ENCODE results near the gene AANAT. TPM values are rescaled to one million over a fixed set of nuclear protein-coding genes. Genes with fewer than 3 reads are reported as not detected.
A peak's percentile ranks its signal among the peaks of the same experiment; 100 is the strongest.
"Not testable (repeated sequence)": the region's sequence is repeated elsewhere in the genome, so short reads cannot be mapped to it uniquely, and the experiment has no call there.

Gene AANAT
- total RNA-seq, 1 donor from 2014 or later = not detected

DNA sequence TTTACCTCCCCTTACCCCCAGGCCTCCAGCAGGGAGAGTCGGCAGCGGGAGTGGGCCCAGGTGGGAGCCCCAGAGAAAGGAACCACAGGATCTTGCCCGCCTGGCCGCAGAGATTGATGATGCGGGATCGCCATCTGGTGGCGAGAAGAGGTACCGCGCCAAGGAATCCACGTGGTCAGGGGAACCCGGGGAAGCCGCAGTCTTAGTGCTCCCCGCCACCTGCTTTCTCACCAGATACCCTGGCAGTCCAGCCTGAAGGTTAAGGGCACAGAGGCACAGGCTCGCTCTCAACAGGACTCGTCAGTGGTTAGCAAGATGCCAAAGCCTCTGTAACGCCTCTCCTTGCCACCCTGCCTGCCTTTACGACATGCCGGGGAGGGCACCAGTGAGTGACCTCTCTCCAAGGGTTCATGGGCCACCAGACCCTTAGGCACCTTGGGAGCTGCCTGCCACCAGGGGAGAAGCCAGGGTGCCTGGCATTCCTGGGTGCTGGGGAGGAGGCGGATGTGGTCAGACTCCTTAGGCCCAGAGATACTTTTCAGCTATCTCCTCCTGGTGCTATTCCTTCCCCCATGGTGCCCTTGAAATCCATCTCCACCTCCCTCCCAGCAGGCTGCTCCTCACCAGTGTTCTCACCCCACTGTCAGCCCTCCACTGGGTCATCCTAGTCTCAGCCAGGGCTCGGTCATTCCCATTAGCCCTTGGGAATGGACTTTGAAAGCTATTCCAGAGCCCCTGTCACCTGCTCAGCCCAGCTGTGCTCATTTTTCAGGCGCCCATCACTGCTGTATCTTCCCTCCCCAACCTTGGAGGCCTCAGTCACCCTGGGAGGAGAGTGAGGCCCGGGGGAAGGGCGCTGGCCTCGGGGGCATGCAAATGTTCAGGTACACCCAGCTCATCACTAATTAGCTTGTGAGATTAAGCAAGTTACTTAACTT, 39.3 kb downstream of the AANAT start:
- Mint-ChIP-seq H3K4me1 (ENCODE audit: unreplicated experiment) (peaks cover 1% of the 10 kb centered on the region), H3K27me3 (ENCODE audit: unreplicated experiment) (peaks cover under 1% of the 10 kb centered on the region), H3K4me3 (ENCODE audit: unreplicated experiment) (no peak overlapping the region), H3K9me3 (ENCODE audit: unreplicated experiment) (no peaks in the 10 kb centered on the region), H3K27ac (ENCODE audit: unreplicated experiment) (no peak overlapping the region), H3K36me3 (ENCODE audit: low read depth, unreplicated experiment) (no peaks in the 10 kb centered on the region)
- peak; percentile 92 for DNase-seq (ENCODE audit: low spot score)
- TF ChIP-seq, protein P1, sequence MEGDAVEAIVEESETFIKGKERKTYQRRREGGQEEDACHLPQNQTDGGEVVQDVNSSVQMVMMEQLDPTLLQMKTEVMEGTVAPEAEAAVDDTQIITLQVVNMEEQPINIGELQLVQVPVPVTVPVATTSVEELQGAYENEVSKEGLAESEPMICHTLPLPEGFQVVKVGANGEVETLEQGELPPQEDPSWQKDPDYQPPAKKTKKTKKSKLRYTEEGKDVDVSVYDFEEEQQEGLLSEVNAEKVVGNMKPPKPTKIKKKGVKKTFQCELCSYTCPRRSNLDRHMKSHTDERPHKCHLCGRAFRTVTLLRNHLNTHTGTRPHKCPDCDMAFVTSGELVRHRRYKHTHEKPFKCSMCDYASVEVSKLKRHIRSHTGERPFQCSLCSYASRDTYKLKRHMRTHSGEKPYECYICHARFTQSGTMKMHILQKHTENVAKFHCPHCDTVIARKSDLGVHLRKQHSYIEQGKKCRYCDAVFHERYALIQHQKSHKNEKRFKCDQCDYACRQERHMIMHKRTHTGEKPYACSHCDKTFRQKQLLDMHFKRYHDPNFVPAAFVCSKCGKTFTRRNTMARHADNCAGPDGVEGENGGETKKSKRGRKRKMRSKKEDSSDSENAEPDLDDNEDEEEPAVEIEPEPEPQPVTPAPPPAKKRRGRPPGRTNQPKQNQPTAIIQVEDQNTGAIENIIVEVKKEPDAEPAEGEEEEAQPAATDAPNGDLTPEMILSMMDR (IDR thresholded peaks at IDR 0.05; ENCODE audit: unreplicated experiment) = peak; percentile 96

DNA sequence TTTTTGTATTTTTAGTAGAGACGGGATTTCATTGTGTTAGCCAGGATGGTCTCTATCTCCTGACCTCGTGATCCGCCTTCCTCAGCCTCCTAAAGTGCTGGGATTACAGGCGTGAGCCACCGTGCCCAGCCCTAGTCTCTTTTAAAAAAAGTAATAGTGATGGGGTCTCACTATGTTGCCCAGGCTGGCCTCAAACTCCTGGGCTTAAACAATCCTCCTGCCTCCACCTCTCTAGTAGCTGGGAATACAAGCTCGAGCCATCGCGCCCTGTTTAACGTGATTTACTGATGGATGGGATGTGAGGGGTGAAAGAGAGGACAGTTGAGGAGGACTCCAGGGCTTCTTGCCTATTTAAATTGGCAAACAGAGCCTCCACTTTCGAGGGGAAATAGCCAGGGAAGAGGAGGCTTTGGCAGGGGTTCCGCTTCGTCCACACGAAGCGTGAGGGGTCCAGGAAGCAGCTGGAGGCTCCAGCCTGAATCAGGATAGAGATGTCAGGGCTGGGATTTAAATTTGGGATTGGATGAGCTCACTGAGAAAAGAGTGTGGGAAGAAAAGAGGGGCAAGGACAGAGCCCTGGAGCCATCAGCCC, 41.2 kb downstream of the AANAT start:
- H3K4me3 Mint-ChIP-seq (ENCODE audit: unreplicated experiment); H3K9me3 Mint-ChIP-seq (ENCODE audit: unreplicated experiment); H3K36me3 Mint-ChIP-seq (ENCODE audit: low read depth, unreplicated experiment); H3K4me1 Mint-ChIP-seq (ENCODE audit: unreplicated experiment); H3K27me3 Mint-ChIP-seq (ENCODE audit: unreplicated experiment); DNase-seq (ENCODE audit: low spot score); H3K27ac Mint-ChIP-seq (ENCODE audit: unreplicated experiment): not testable (repeated sequence)

DNA sequence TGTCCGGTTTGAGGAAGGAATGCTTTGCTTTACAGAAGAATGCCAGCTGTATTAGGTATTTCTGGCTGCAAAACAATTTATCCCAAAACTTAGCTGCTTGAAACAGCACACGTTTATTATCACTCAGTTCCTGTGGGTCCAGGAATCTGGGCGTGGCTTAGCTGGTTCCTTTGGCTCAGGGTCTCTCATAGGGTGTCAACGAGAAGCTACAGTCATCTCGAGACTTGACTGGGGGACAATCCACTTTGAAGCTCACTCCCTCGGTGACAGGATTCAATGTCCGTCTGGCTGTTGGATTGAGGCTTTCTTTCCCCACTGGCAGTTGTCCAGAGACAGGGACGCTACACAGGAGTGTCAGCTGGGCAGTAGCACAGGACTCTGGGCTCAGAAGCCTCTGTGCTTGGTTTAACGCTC, 43.4 kb downstream of the AANAT start:
- DNase-seq (ENCODE audit: low spot score) = no peak
- Mint-ChIP-seq H3K36me3 (ENCODE audit: low read depth, unreplicated experiment) (peaks cover 4% of the 10 kb centered on the region), H3K4me3 (ENCODE audit: unreplicated experiment) (no peak overlapping the region), H3K9me3 (ENCODE audit: unreplicated experiment) (no peaks in the 10 kb centered on the region), H3K27me3 (ENCODE audit: unreplicated experiment) (peaks cover 2% of the 10 kb centered on the region), H3K27ac (ENCODE audit: unreplicated experiment) (no peak overlapping the region), H3K4me1 (ENCODE audit: unreplicated experiment) (peaks cover 12% of the 10 kb centered on the region)
- TF ChIP-seq, protein P1 (IDR thresholded peaks at IDR 0.05; ENCODE audit: unreplicated experiment) = no peak

DNA sequence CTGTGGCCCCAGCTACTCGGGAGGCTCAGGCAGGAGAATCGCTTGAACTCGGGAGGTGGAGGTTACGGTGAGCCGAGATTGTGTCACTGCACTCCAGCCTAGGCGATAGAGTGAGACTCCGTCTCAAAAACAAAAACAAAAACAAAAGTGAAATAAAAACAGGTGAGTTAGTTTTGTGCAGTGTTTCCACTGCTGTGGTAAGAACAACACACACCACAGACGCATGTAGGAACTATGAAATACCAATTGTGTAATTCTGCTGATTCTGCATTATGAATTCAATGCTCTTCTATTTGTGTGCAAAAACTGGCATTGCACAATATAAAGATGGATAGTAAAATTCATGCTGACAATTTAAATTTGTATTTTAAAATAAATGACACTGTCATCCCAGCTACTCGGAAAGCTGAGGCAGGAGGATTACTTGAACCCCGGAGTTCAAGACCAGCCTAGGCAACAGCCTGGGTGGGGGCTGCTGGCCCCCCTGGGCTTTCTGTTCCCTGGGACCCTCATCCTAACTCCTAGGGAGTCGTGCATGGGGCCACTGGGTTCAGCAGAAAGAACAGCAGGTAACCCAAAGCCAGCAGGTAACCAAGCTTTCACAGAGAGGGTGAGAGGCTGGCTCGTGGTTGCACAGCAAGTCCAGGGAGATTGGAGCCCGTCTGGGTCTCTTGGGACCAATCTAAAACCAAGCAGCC, 44.4 kb downstream of the AANAT start:
- DNase-seq (ENCODE audit: low spot score) = no peak
- Mint-ChIP-seq H3K4me1 (ENCODE audit: unreplicated experiment) (peaks cover 14% of the 10 kb centered on the region), H3K4me3 (ENCODE audit: unreplicated experiment) (no peak overlapping the region), H3K9me3 (ENCODE audit: unreplicated experiment) (no peaks in the 10 kb centered on the region), H3K27ac (ENCODE audit: unreplicated experiment) (no peak overlapping the region), H3K36me3 (ENCODE audit: low read depth, unreplicated experiment) (peaks cover 4% of the 10 kb centered on the region), H3K27me3 (ENCODE audit: unreplicated experiment) (peaks cover 2% of the 10 kb centered on the region)
- TF ChIP-seq, protein P1 (IDR thresholded peaks at IDR 0.05; ENCODE audit: unreplicated experiment) = no peak

DNA sequence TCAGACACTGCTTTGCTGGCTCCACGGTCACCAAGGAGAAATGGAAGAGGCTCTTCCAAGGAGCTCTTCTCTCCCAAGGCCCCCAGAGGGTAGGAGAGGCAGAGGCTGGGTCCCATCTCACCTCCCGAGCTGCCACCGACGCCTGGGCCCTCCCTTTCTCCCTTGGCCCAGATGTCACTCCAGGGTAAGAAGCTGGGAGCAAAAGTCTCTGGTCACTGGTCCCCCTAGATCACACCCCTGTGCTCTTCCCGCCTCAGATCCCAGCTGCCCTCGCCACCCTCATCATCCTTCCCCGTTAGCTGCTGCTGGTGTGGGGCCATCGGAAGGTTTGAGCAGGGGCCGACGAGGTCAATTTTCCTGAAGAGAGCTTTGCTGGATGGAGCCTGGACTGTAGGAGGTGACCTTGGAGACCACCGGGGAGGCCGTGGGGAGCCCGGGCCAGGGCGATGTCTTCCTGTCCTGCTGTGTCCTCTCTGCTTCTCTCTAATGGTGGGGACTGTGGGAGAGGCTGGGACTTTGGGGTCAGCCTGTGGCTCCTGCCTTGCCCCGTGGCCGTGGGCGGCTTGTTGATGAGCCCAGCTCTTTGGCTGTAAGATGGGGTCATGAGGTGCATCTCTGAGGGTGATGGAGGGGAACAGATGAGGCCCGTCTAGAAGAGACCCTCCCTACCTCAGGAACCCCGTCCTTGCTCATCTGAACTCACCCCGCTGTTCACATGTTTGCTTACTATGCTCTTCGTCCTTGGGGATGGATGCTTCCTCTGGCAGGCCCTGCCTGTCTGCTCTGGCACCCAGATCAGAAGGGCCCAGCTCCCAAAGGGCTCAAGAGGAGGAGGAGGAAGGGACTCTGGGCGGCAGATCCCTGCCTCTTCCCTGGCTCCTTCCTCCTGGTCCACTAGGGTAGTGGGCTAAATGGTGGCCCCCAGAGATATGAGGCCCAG, 45.2 kb downstream of the AANAT start:
- H3K36me3 Mint-ChIP-seq (ENCODE audit: low read depth, unreplicated experiment) = peaks cover 4% of the 10 kb centered on the region
- TF ChIP-seq, protein P1 (IDR thresholded peaks at IDR 0.05; ENCODE audit: unreplicated experiment) = no peak
- peaks cover 2% of the 10 kb centered on the region for H3K27me3 Mint-ChIP-seq (ENCODE audit: unreplicated experiment)
- no peak for DNase-seq (ENCODE audit: low spot score)
- H3K4me1 Mint-ChIP-seq (ENCODE audit: unreplicated experiment) = peaks cover 14% of the 10 kb centered on the region
- no peak overlapping the region for H3K4me3 Mint-ChIP-seq (ENCODE audit: unreplicated experiment)
- no peak overlapping the region for H3K27ac Mint-ChIP-seq (ENCODE audit: unreplicated experiment)
- no peaks in the 10 kb centered on the region for H3K9me3 Mint-ChIP-seq (ENCODE audit: unreplicated experiment)

Measured in endothelial cell (in vitro differentiated cells).